Muscle of back (tissue), 11 donors: ENCODE data around the gene RAB6A. TPM values are rescaled to one million over a fixed set of nuclear protein-coding genes. Genes with fewer than 3 reads are reported as not detected.
A peak's percentile ranks its signal among the peaks of the same experiment; 100 is the strongest.
"Not testable (repeated sequence)": the region's sequence is repeated elsewhere in the genome, so short reads cannot be mapped to it uniquely, and the experiment has no call there.

Experiments
- DNase-seq, 3 donors: peaks; one replicate each; pipeline versions ENCODE4 v3.0.0 to v3.0.0-alpha.2; 2013
- polyA plus RNA-seq, 10 donors: library from polyadenylated mRNA; unstranded; fragments of 120-200 nt; gene quantifications; one replicate each; pipeline ENCODE4 v1.2.1, GENCODE V29; 2013; ENCODE audit not compliant: insufficient read length in 10 of 10

RAB6A gene
- polyA plus RNA-seq, 10 donors: 90.4 to 120 (median 96.9) TPM

GRCh38 chr11:73732936-73733335, 27.9 kb downstream of the RAB6A start:
- not testable (repeated sequence) for DNase-seq

- no peak for DNase-seq
Measured at GRCh38 chr11:73729594-73730206, 31.2 kb downstream of the RAB6A start.

GRCh38 chr11:73728000-73728399, 32.9 kb downstream of the RAB6A start:
- no peak for DNase-seq

- DNase-seq: no peak
Measured at GRCh38 chr11:73726825-73727224, 34.0 kb downstream of the RAB6A start.

GRCh38 chr11:73717136-73717535, 43.7 kb downstream of the RAB6A start:
- no peak for DNase-seq

GRCh38 chr11:73716153-73717056, 44.5 kb downstream of the RAB6A start:
- no peak for DNase-seq

GRCh38 chr11:73715541-73715940, 45.3 kb downstream of the RAB6A start:
- no peak for DNase-seq

GRCh38 chr11:73710964-73711363, 49.9 kb downstream of the RAB6A start:
- DNase-seq: no peak

GRCh38 chr11:73705053-73705452, 55.8 kb downstream of the RAB6A start:
- no peak for DNase-seq

- DNase-seq: no peak
Measured at GRCh38 chr11:73693899-73694525, 66.9 kb downstream of the RAB6A start.

- no peak for DNase-seq
Measured at GRCh38 chr11:73680687-73681086, 80.2 kb downstream of the RAB6A start.

GRCh38 chr11:73676552-73676951, 84.3 kb downstream of the RAB6A start:
- DNase-seq: not testable (repeated sequence)

GRCh38 chr11:73671701-73672100, 89.2 kb downstream of the RAB6A start:
- no peak for DNase-seq

- DNase-seq: no peak
Measured at GRCh38 chr11:73670808-73671207, 90.1 kb downstream of the RAB6A start.

GRCh38 chr11:73667891-73668290, 93.0 kb downstream of the RAB6A start:
- DNase-seq: no peak

- DNase-seq: no peak
Measured at GRCh38 chr11:73664877-73665276, 96.0 kb downstream of the RAB6A start.

- no peak for DNase-seq
Measured at GRCh38 chr11:73663604-73664495, 97.0 kb downstream of the RAB6A start.

- DNase-seq: no peak
Measured at GRCh38 chr11:73662445-73663157, 98.3 kb downstream of the RAB6A start.

GRCh38 chr11:73661035-73661628, 99.7 kb downstream of the RAB6A start:
- peak; percentile 81 to 94 (median 89) for DNase-seq

GRCh38 chr11:73660497-73661034, 100.3 kb downstream of the RAB6A start:
- DNase-seq: no peak
